NCI-H2081 (cell line): ENCODE data around the gene SYT15B.
"Not testable (repeated sequence)": the region's sequence is repeated elsewhere in the genome, so short reads cannot be mapped to it uniquely, and the experiment has no call there.

Source experiments
- DNase-seq, 2 experiments: peaks; one replicate each; lab custom pipeline; 2025; lab: John Stamatoyannopoulos, UW

The SYT15B gene

GRCh38 chr10:47725740-47726139 is 37.7 kb downstream of the SYT15B start:
- DNase-seq: not testable (repeated sequence)

GRCh38 chr10:47725047-47725446 is 38.3 kb downstream of the SYT15B start:
- not testable (repeated sequence) for DNase-seq

GRCh38 chr10:47724119-47724518 is 39.3 kb downstream of the SYT15B start:
- not testable (repeated sequence) for DNase-seq

GRCh38 chr10:47723362-47723761 is 40.0 kb downstream of the SYT15B start:
- not testable (repeated sequence) for DNase-seq

- not testable (repeated sequence) for DNase-seq
Observed at GRCh38 chr10:47717011-47717769, 46.2 kb downstream of the SYT15B start.
